GM12865 (cell line): ENCODE results near the gene NCAN.

Source experiments
- DNase-seq: peaks from one replicate; pipeline ENCODE4 v3.0.0; 2010; ENCODE audit warnings: low read depth
- H3K4me3 ChIP-seq: 2 replicates; pipeline ENCODE4 v1.5.1; 2011; ENCODE audit warnings: mild to moderate bottlenecking, low read depth, low read length, control low read depth
- CTCF ChIP-seq: IDR thresholded peaks from 2 replicates; pipeline ENCODE4 v1.5.1; 2011; ENCODE audit warnings: low read length, control low read depth, low read depth, inconsistent platforms; ENCODE audit not compliant: insufficient read depth; ENCODE audit errors: missing control alignments

The NCAN gene

GRCh38 chr19:19269952-19270694 lies 58.4 kb downstream of the NCAN start:
- no peak for TF ChIP-seq CTCF
- no peak for DNase-seq
- H3K4me3 ChIP-seq, result no peak overlapping the region

GRCh38 chr19:19270749-19271571 lies 59.2 kb downstream of the NCAN start:
- DNase-seq, result no peak
- TF ChIP-seq CTCF, result no peak
- no peak overlapping the region for H3K4me3 ChIP-seq

GRCh38 chr19:19271828-19272599 lies 60.3 kb downstream of the NCAN start:
- no peak for DNase-seq
- no peak for TF ChIP-seq CTCF
- H3K4me3 ChIP-seq, result no peak overlapping the region

DNA sequence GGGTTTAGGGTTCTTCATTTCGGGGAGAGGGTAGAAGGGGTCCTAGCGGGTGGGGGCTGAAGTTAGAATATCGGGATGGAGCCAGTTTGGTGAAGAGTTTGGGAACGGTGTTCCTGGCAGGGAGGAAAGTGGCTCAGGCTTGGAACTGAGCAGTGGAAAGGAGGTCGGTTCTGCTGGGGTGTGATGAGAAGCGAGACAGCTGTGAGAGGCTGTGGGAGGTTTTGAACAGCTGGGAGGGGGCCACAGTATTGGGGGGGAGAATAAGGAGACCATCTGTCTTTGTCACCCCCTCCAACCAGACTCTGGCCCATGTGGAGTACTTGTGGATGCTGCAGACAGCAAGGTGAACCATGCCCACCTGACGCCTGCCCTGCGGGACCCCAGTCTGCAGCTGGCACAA lies 62.4 kb downstream of the NCAN start:
- no peak for TF ChIP-seq CTCF
- H3K4me3 ChIP-seq, result no peak overlapping the region
- DNase-seq, result no peak

DNA sequence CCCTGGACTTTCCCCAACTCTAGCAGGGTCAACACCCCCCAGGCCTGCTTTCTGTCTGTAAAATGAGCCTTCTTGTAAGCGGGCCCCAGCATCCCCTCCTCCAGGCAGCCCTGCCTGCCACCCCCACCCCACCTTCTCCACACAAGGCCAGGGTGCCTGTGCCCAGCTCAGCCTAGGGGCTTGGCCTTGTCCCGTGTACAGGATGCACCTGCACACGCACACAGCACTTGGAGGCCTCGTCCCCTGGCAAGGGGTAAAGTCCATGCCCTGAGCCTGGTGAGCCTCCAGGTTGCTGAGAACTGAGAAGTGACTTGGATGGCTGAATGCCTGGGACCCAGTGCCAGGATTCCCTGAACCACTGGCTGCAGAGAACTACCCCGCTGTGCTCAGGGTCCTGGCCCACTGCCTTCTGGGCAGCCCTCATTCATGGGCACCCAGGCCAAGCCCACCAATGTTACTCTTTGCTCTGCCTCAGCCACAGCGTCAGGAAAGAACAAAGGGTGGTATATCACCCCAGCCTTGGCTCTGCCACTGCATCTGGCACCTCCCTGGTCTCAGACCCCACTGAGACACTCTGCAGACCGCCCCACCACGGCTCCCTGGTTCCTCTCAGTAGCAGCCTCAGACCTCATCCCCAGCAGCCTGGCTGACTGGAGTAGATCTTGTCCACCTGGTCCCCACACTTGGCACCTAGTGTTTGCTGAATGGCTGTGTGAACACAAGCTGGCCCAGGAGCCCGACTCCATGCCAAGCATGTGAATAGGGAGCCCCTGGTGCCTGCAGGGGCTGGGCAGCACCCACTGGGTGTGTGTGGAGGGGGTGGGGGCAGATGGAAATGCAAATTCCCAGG lies 63.2 kb downstream of the NCAN start:
- H3K4me3 ChIP-seq, result no peak overlapping the region
- DNase-seq, result no peak
- TF ChIP-seq CTCF, result no peak

GRCh38 chr19:19276386-19276785 lies 64.6 kb downstream of the NCAN start:
- no peak overlapping the region for H3K4me3 ChIP-seq
- TF ChIP-seq CTCF, result no peak
- no peak for DNase-seq
